Memory B cell (primary cell): ENCODE data around the gene WWP2.

ENCODE experiments used
- ATAC-seq: fragments of 150-1000 bp; cut with Tn5 transposase; 2 replicates; pipeline ENCODE4 v1.10.0; 2021; ENCODE audit warnings: low read depth, mild to moderate bottlenecking, moderate library complexity
- DNase-seq, 2 donors: peaks; one replicate each; pipeline ENCODE4 v3.0.0; 2022; ENCODE audit warnings: low spot score in 2 of 2
- H3K27ac Mint-ChIP-seq: one replicate; pipeline ENCODE4 v1.8.0; 2022; ENCODE audit warnings: mild to moderate bottlenecking, moderate library complexity, mixed read lengths
- H3K27me3 Mint-ChIP-seq: one replicate; pipeline ENCODE4 v1.8.0; 2022; ENCODE audit warnings: mixed read lengths
- H3K36me3 Mint-ChIP-seq: one replicate; pipeline ENCODE4 v1.8.0; 2022; ENCODE audit warnings: mild to moderate bottlenecking, mixed read lengths
- H3K4me1 Mint-ChIP-seq: one replicate; pipeline ENCODE4 v1.8.0; 2022; ENCODE audit warnings: mixed read lengths
- H3K4me3 Mint-ChIP-seq: one replicate; pipeline ENCODE4 v1.8.0; 2022; ENCODE audit warnings: mild to moderate bottlenecking, moderate library complexity, mixed read lengths
- H3K9me3 Mint-ChIP-seq: one replicate; pipeline ENCODE4 v1.8.0; 2022; ENCODE audit warnings: mixed read lengths

WWP2 gene

GRCh38 chr16:69858191-69859104 is 96.3 kb downstream of the WWP2 start:
- ATAC-seq (no peak), DNase-seq (no peak)
- Mint-ChIP-seq H3K9me3 (no peaks in the 10 kb centered on the region), H3K36me3 (peaks cover 23% of the 10 kb centered on the region), H3K4me1 (peaks cover 1% of the 10 kb centered on the region), H3K4me3 (no peak overlapping the region), H3K27me3 (no peaks in the 10 kb centered on the region), H3K27ac (peak overlapping the region; percentile 31)

GRCh38 chr16:69859105-69859989 is 97.2 kb downstream of the WWP2 start:
- no peaks in the 10 kb centered on the region for H3K4me1 Mint-ChIP-seq
- DNase-seq (no peak), ATAC-seq (peak; percentile 32)
- H3K9me3 Mint-ChIP-seq: no peaks in the 10 kb centered on the region
- no peaks in the 10 kb centered on the region for H3K27me3 Mint-ChIP-seq
- H3K27ac Mint-ChIP-seq: peak overlapping the region; percentile 53
- H3K4me3 Mint-ChIP-seq: no peak overlapping the region
- peaks cover 19% of the 10 kb centered on the region for H3K36me3 Mint-ChIP-seq

GRCh38 chr16:69860233-69861231 is 98.4 kb downstream of the WWP2 start:
- no peaks in the 10 kb centered on the region for H3K9me3 Mint-ChIP-seq
- no peaks in the 10 kb centered on the region for H3K27me3 Mint-ChIP-seq
- ATAC-seq: no peak
- no peak overlapping the region for H3K4me3 Mint-ChIP-seq
- DNase-seq: no peak
- no peaks in the 10 kb centered on the region for H3K4me1 Mint-ChIP-seq
- H3K36me3 Mint-ChIP-seq: peaks cover 17% of the 10 kb centered on the region
- H3K27ac Mint-ChIP-seq: peak overlapping the region; percentile 74

- DNase-seq (no peak), ATAC-seq (no peak)
- Mint-ChIP-seq H3K4me1 (no peaks in the 10 kb centered on the region), H3K4me3 (no peak overlapping the region), H3K36me3 (peaks cover 17% of the 10 kb centered on the region), H3K9me3 (no peaks in the 10 kb centered on the region), H3K27ac (no peak overlapping the region), H3K27me3 (no peaks in the 10 kb centered on the region)
These were observed 99.3 kb downstream of the WWP2 start for GRCh38 chr16:69861292-69862030.

GRCh38 chr16:69863401-69864281 is 101.5 kb downstream of the WWP2 start:
- DNase-seq (no peak), ATAC-seq (no peak)
- H3K4me3 Mint-ChIP-seq: no peak overlapping the region
- peaks cover 15% of the 10 kb centered on the region for H3K36me3 Mint-ChIP-seq
- H3K27ac Mint-ChIP-seq: no peak overlapping the region
- H3K4me1 Mint-ChIP-seq: no peaks in the 10 kb centered on the region
- no peaks in the 10 kb centered on the region for H3K9me3 Mint-ChIP-seq
- H3K27me3 Mint-ChIP-seq: no peaks in the 10 kb centered on the region

GRCh38 chr16:69865701-69866100 is 103.6 kb downstream of the WWP2 start:
- Mint-ChIP-seq H3K27ac (peak overlapping the region; percentile 67), H3K36me3 (peaks cover 8% of the 10 kb centered on the region), H3K9me3 (no peaks in the 10 kb centered on the region), H3K4me3 (no peak overlapping the region), H3K4me1 (no peaks in the 10 kb centered on the region), H3K27me3 (no peaks in the 10 kb centered on the region)
- DNase-seq (no peak), ATAC-seq (no peak)

GRCh38 chr16:69867784-69868560 is 105.8 kb downstream of the WWP2 start:
- Mint-ChIP-seq H3K4me3 (no peak overlapping the region), H3K4me1 (no peaks in the 10 kb centered on the region), H3K9me3 (no peaks in the 10 kb centered on the region), H3K27me3 (no peaks in the 10 kb centered on the region), H3K36me3 (peaks cover 19% of the 10 kb centered on the region), H3K27ac (no peak overlapping the region)
- ATAC-seq (no peak), DNase-seq (no peak)

GRCh38 chr16:69870761-69871160 is 108.6 kb downstream of the WWP2 start:
- DNase-seq (no peak), ATAC-seq (no peak)
- no peak overlapping the region for H3K4me3 Mint-ChIP-seq
- no peaks in the 10 kb centered on the region for H3K9me3 Mint-ChIP-seq
- no peaks in the 10 kb centered on the region for H3K27me3 Mint-ChIP-seq
- H3K36me3 Mint-ChIP-seq: peaks cover 30% of the 10 kb centered on the region
- no peak overlapping the region for H3K27ac Mint-ChIP-seq
- H3K4me1 Mint-ChIP-seq: no peaks in the 10 kb centered on the region

GRCh38 chr16:69871708-69872107 is 109.6 kb downstream of the WWP2 start:
- Mint-ChIP-seq H3K27me3 (no peaks in the 10 kb centered on the region), H3K9me3 (no peaks in the 10 kb centered on the region), H3K4me1 (no peaks in the 10 kb centered on the region), H3K27ac (no peak overlapping the region), H3K4me3 (no peak overlapping the region), H3K36me3 (peaks cover 34% of the 10 kb centered on the region)
- ATAC-seq: no peak
- DNase-seq: no peak

- no peaks in the 10 kb centered on the region for H3K4me1 Mint-ChIP-seq
- no peak for DNase-seq
- no peak for ATAC-seq
- H3K36me3 Mint-ChIP-seq: peaks cover 43% of the 10 kb centered on the region
- no peaks in the 10 kb centered on the region for H3K27me3 Mint-ChIP-seq
- no peak overlapping the region for H3K4me3 Mint-ChIP-seq
- no peak overlapping the region for H3K27ac Mint-ChIP-seq
- H3K9me3 Mint-ChIP-seq: no peaks in the 10 kb centered on the region
These were observed 110.8 kb downstream of the WWP2 start for GRCh38 chr16:69872888-69873287.

- Mint-ChIP-seq H3K4me1 (no peaks in the 10 kb centered on the region), H3K27ac (no peak overlapping the region), H3K36me3 (peaks cover 47% of the 10 kb centered on the region), H3K27me3 (no peaks in the 10 kb centered on the region), H3K4me3 (no peak overlapping the region), H3K9me3 (no peaks in the 10 kb centered on the region)
- DNase-seq (no peak), ATAC-seq (no peak)
These were observed 111.7 kb downstream of the WWP2 start for GRCh38 chr16:69873783-69874182.

GRCh38 chr16:69874271-69874670 is 112.1 kb downstream of the WWP2 start:
- peaks cover 1% of the 10 kb centered on the region for H3K9me3 Mint-ChIP-seq
- DNase-seq (no peak), ATAC-seq (no peak)
- H3K4me1 Mint-ChIP-seq: no peaks in the 10 kb centered on the region
- H3K27me3 Mint-ChIP-seq: no peaks in the 10 kb centered on the region
- H3K27ac Mint-ChIP-seq: no peak overlapping the region
- no peak overlapping the region for H3K4me3 Mint-ChIP-seq
- H3K36me3 Mint-ChIP-seq: peaks cover 51% of the 10 kb centered on the region
